GM12892 (cell line): Measurements from ENCODE around the gene GSC.

Experiments used
- POLR2A ChIP-seq: IDR thresholded peaks from 2 replicates; pipeline ENCODE4 v1.6.1; 2011; ENCODE audit warnings: low read depth, low read length, control low read depth
- POLR2AphosphoS5 ChIP-seq: IDR thresholded peaks from 2 replicates; pipeline ENCODE4 v1.6.1; 2011; ENCODE audit warnings: low read depth, low read length, control low read depth
- TAF1 ChIP-seq: IDR thresholded peaks from 2 replicates; pipeline ENCODE4 v1.6.1; 2011; ENCODE audit warnings: low read depth, mild to moderate bottlenecking, control low read depth, low read length, borderline replicate concordance

DNA sequence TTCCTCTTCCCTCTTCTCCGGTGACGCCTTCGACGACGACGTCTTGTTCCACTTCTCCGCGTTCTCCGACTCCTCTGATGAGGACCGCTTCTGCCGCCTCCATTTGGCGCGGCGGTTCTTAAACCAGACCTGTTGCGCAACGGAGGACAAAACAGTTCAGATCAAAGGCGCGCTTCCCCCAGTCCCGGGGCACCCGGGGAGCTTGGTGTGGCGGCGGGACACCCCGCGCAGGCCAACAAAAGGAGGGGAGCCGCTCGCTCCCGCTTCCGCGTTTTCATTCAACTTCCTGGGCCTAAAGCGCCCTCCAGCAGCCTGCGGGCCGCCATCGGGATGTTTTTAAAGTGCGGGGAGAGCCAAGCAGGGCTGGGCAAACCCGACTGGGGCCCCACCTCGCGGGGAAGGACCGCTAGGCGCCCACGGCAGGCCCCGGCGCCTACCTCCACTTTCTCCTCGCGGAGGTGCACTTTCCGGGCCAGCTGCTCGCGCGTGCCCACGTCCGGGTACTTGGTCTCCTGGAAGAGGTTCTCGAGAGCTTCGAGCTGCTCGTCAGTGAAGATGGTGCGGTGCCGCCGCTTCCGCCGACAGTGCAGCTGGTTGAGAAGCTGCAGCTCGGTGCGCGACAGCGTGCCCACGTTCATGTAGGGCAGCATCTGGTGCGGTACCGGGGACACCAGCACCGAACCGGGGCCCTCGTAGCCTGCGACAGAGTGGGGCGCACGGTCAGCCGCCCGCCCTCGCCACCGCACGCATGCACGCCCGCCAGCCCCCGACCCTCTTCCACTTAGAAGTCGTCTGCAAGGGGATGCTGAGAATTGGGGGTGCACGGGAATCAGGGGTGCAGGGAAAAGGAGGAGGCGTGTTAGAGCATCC is 1.2 kb downstream of the GSC start:
- no peak for TF ChIP-seq POLR2A
- TF ChIP-seq POLR2AphosphoS5: no peak
- TF ChIP-seq TAF1: no peak
